GM21528 (cell line): ENCODE results near the gene GJA10.
A peak's percentile ranks its signal among the peaks of the same experiment; 100 is the strongest.
"Not testable (repeated sequence)": the region's sequence is repeated elsewhere in the genome, so short reads cannot be mapped to it uniquely, and the experiment has no call there.

Source experiments
- ATAC-seq: cut with Tn5 transposase; IDR thresholded peaks from one replicate; pipeline ENCODE4 v1.9.1; 2021; ENCODE audit warnings: mild to moderate bottlenecking, moderate library complexity; ENCODE audit not compliant: unreplicated experiment, low FRiP score

GJA10 gene

DNA sequence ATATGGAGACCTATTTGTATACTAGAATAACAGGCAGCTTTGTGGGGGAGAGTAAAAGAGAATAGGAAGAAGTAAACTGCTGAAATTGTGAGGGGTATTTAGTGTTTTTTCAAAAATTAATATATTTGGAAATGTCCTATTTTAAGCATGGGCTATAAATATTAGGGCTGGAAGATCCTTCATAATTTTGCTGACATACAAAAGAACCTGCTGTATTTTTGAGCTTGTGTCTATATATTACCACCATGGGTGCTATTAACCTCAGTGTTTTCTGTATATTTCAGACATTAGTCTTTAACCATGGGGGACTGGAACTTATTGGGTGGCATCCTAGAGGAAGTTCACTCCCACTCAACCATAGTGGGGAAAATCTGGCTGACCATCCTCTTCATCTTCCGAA, at the start of gene GJA10:
Gene GJA10, plus strand, starts transcription at position 301 of the 400 bp plus-strand sequence. Its CDS starts 0 bp downstream, at position 301.
- ATAC-seq, result no peak

DNA sequence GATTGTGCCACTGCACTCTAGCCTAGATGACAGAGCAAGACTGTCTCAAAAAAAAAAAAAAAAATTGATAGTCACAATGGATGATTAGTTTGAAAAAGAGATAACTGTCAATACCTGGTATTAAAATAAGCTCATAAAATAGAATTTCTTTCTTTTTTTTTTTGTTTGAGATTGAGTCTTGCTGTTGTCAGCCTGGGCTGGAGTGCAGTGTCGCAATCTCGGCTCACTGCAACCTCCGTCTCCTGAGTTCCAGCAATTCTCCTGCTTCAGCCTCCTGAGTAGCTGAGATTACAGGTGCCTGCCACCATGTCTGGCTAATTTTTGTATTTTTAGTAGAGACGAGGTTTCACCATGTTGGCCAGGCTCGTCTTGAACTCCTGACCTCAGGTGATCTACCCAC, 46.8 kb upstream of the GJA10 start:
- ATAC-seq, result not testable (repeated sequence)

DNA sequence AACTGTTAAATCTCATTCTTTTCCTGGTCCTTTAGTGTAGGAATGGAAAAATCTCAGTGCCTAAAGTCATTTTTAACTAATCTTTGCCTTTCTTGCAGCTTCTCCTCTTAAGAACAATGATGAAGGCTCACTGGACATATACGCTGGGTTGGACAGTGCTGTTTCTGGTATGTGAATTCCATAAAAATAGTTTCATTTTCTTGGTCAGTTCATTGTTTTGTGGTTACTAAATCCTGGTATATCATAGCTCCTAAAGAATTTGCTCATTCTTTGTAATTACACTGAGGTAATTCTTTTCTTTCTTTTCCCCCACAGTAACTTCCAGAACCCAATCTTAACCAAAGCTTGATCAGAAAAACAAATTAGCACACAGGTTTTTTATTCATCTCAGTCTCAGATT, 41.2 kb upstream of the GJA10 start:
- no peak for ATAC-seq

DNA sequence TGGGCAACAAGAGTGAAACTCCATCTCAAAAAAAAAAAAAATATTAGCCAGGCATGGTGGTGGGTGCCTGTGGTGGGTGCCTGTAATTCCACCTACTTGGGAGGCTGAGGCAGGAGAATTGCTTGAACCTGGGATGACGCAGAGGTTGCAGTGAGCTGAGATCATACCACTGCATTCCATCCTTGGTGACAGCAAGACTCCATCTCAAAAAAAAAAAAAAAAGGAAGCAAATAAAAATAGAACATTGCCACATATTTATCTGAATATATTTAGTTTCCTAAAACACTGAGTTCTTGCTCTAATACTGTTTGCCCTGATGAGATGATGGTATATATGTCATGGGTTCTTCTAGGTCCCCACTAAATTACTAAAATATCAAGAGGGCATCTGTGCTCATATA, 36.2 kb upstream of the GJA10 start:
- ATAC-seq, result no peak

DNA sequence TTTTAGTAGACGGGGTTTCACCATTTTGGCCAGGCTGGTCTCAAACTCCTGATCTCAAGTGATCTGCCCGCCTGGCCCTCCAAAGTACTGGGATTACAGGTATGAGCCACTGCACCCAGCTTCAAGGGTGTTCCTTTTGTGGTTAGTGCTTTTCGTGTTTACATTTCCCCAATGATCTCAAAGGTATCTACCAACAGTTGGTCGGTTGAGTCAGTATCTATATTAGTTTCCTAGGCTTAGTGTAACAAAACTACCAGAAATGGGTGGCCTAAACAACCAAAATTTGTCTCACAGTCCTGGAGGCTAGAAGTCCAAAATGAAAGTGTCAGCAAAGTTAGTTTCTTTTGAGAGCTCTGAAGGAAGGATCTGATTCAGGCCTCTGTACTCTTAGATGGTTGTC, 34.5 kb upstream of the GJA10 start:
- ATAC-seq, result no peak

DNA sequence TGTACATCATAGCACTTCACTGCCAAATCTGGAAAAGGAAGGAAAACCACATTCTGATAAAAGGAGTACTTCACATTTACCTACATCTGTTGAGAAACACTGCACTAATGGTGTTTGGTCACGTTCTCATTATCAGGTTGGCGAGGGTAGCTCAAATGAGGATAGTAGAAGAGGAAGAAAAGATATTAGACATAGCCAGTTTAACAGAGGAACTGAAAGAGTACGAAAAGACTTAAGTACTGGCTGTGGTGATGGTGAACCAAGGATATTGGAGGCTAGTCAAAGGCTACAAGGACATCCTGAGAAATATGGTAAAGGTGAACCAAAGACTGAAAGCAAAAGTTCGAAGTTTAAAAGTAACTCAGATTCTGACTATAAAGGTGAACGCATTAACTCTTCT, 32.0 kb upstream of the GJA10 start:
- peak; percentile 69 for ATAC-seq

DNA sequence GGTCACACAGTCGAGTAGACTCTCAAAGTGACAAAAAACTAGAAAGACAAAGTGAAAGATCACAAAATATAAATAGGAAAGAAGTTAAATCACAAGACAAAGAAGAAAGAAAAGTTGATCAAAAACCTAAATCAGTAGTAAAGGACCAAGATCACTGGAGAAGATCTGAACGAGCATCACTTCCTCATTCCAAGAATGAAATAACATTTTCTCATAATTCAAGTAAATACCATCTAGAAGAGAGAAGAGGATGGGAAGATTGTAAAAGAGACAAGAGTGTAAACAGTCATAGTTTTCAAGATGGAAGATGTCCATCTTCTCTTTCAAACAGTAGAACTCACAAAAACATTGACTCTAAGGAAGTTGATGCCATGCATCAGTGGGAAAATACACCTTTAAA, 31.6 kb upstream of the GJA10 start:
- ATAC-seq, result no peak

DNA sequence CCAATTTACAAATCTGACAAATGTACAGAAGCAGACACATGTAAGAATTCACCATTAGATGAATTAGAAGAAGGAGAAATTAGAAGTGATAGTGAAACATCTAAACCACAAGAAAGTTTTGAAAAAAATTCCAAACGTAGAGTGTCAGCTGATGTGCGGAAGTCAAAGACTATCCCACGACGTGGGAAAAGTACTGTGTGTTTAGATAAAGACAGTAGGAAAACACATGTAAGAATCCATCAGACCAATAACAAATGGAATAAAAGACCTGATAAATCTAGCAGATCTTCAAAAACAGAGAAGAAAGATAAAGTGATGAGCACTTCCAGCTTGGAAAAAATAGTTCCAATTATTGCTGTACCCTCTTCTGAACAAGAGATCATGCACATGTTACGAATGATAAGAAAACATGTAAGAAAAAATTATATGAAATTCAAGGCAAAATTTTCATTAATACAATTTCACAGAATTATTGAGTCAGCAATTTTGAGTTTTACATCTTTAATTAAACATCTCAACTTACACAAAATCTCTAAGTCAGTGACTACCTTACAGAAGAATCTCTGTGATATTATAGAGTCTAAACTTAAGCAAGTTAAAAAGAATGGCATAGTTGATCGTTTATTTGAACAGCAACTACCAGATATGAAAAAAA, 28.1 kb upstream of the GJA10 start:
- ATAC-seq, result no peak

DNA sequence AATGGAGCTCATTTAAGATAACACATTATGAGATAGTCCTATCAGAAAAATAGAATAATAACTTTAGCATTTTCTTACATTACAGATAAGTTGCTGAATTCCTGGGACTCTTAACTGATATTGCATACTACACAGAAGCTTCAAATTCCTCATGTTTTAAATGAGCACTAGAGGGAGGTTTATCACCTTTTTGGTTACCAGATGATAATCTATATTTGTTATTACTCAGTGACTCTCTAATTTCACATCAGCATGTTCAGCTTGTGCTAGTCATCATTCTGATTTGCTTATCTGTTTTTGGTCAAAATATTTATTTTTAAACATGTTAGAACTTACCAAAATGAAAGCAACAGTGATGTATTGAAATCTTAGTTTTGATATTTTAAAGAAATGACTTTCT, 20.5 kb upstream of the GJA10 start:
- ATAC-seq, result no peak

DNA sequence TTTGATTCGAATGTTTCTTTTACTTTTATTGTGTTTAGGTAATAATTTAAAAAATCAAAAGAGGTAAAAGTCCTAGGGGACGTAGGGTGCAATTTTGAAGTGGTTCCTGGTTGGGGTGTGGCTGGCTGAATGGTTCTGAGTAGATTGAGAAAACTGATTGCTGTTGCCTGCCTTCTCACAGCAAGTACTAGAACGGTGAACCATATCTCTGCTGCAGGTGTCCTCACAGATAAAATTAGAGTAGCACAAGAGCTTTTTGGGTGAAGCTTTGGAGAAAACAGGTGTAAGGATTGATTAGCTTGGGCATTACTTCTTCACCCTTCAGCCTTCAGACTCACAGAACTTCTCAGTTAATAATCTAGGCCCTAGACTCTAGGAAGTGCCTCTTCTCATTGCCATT, 19.8 kb upstream of the GJA10 start:
- ATAC-seq, result no peak

DNA sequence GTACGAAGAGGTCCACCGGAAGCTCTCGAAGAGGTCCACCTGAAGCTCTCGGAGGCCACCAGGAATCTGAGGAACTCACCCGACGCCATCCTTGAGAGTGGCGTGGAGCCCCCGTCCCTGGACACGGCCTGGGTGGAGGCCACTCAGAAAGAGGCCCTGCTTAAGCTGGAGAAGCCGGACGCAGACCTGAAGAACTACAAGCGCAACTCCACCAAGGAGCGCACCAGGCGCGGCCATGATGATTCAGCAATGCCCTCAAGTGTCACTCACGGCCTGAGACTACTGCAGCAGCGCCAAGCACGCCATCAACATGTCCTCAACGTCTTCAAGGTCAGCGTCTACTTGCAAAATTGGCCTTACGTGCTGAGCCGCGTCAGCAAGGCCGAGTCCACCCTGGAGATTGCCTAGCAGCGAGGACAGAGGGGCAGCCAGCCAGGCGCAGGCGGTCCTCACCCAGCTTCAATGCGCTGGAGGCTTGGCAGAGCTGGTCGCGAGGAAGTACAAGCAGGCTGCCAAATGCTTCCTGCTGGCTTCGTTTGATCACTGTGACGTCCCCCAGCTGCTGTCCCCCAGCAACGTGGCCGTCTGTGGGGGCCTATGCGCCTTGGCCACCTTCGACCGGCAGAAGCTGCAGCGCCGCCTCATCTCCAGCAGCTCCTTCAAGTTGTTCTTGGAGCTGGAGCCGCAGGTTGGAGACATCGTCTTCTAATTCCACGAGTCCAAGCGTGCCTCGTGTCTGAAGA, 7.7 kb upstream of the GJA10 start:
- no peak for ATAC-seq

DNA sequence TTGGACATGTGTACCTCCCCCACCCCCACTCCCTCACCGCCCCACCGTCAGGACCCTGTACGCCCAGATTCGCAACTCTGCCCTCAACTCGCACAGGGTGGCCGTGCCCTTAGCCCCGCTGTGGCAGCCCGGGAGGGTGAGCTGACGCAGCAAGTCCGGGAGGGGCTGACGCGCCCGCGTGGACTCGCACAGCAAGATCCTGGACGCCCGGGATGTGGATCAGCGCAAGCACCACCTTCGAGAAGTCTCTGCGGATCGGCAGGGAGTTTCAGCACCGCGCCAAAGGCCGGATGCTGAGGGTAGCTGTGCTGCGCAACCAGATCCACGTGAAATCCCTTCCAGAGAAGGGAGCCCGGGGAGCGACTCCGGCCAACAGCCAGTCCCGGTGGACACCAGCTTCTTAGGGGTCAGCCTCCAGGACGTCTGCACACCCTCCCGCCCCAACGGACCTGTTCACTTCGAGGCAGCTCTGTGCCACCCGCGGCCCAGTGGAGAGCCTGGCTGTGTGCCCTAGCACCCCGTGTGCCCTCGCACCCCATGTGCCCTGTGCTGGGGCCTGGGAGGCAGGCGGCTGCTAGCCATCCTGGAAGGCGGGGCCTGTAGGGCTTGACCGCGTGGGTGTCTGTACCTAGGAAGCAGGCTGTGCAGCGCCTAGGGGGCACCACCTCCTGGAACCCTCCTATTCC, 6.7 kb upstream of the GJA10 start:
- no peak for ATAC-seq

DNA sequence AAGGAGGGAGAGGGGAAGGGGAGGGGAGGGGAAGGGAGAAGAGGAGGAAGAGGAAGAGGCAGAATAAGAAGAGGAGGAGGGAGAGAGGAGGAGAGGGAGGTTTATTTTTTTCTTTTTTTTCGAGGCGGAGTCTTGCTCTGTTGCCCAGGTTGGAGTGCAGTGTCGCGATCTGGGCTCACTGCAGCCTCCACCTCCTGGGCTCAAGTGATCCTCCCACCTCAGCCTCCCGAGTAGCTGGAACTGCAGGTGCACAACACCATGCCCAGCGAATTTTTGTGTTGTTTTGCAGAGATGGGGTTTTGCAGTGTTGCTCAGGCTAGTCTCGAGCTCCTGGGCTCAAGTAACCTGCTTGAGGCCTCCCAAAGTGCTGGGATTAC, 6.1 kb upstream of the GJA10 start:
- no peak for ATAC-seq

DNA sequence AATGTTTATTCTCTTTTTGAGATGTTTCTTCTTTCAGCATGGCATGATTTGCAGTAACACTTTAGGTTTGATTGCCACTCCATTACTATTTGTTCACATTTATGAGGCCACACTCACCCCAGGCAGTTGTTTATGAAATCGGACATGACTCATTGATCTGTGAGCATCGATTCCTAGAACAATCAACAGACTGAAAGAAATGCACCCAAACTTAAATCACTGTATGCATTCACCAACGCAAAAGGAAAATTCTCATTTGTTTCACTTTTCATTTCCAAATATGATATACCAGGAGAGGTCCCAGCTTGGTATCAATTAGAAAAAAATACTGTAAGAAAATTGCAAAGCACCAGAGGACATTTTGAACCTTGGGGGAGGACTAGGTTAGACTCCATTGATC, 5.4 kb upstream of the GJA10 start:
- no peak for ATAC-seq

DNA sequence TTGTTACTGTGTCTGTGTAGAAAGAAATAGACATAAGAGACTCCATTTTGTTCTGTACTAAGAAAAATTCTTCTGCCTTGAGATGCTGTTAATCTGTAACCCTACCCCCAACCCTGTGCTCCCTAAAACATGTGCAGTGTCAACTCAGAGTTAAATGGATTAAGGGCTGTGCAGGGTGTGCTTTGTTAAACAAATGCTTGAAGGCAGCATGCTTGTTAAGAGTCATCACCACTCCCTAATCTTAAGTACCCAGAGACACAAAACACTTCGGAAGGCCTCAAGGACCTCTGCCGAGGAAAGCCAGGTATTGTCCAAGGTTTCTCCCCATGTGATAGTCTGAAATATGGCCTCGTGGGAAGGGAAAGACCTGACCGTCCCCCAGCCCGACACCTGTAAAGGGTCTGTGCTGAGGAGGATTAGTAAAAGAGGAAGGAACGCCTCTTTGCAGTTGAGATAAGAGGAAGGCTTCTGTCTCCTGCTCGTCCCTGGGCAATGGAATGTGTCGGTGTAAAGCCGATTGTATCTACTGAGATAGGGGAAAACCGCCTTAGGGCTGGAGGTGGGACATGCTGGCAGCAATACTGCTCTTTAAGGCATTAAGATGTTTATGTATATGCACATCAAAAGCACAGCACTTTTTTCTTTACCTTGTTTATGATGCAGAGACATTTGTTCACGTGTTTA, 3.3 kb upstream of the GJA10 start:
- ATAC-seq, result not testable (repeated sequence)

DNA sequence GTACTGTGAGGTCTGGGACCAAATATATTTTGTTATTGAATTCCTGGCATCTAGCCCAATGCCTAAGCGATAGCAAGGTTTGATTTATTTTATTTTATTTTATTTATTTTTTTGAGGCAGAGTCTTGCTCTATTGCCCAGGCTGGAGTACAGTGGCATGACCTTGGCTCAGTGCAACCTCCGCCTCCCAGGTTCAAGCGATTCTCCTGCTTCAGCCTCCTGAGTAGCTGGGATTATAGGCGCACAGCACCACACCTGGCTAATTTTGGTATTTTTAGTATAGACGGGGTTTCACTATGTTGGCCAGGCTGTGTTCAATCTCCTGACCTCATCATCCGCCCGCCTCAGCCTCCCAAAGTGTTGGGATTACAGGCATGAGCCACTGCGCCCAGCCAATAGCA, 1.7 kb upstream of the GJA10 start:
- not testable (repeated sequence) for ATAC-seq

DNA sequence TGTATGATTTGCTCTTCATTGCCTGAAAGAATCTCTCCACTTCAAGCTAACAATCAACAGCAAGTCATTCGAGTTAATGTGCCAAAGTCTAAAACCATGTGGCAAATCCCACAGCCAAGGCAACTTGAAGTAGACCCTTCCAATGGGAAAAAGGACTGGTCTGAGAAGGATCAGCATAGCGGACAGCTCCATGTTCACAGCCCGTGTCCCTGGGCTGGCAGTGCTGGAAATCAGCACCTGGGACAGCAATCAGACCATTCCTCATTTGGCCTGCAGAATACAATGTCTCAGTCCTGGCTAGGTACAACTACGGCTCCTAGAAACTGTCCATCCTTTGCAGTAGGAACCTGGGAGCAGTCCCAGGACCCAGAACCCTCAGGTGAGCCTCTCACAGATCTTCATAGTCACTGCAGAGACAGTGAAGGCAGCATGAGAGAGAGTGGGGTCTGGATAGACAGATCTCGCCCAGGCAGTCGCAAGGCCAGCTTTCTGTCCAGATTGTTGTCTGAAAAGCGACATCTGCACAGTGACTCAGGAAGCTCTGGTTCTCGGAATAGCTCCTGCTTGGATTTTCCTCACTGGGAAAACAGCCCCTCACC, 1.1 kb downstream of the GJA10 start:
- ATAC-seq, result no peak

DNA sequence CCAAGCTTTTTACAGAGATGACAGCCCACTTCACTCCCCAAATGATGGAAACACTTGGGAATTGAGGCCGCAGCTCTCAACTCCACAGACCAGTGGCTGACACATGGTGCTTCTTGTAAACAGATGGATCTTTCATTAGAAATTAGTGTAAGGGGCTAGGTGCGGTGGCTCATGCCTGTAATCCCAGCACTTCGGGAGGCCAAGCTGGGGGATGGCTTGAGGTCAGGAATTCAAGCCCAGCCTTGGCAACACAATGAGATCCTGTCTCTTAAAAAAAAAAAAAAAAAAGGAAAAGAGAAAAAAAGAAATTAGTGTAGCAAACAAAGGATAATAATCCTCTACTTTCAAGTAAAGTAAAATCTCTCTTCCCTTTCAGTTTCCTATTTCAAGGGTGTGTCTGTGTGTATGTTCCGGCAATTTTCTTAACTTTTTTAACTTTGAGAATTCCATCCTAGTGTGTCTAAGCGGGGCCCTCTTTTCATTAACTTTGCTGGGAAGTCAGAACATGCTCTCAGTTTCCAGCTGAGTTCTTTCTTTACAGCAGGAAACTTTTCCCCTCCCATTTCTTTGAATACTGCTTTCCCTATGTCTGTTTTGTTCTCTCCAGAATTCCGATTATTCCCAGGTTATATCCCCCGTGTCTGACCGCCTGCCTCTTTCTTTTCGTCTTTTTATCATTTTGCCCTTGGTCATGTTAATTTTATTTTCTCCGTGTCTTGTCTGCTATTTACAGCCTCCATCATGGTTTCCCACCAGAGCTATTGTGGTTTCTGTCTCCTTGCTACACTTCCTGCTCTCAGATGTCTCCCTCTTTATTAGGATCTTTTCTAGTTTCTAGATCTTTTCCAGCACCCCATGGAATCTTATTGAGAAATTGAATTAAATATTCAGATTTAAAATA, 16.0 kb downstream of the GJA10 start:
- not testable (repeated sequence) for ATAC-seq

DNA sequence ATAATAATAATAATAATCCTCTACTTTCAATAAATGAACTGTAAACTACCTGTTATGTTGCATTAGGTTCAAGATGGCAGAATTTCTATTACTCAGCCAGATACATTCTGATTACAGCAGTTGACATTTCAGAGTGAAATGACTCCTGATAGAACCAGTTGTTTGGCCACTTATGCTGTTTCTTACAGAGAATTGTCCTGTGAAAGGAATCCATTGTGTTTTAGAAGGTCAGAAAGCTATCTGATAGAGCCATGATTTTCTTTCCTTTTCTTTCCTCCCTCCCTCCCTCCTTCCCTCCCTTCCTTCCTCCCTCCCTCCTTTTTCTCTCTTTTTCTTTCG, 16.6 kb downstream of the GJA10 start:
- ATAC-seq, result no peak
